DMS153 (cell line): ENCODE results near the gene BCR.

ENCODE experiments used
- DNase-seq: peaks from one replicate; lab custom pipeline; 2025; lab: John Stamatoyannopoulos, UW

The BCR gene

DNA sequence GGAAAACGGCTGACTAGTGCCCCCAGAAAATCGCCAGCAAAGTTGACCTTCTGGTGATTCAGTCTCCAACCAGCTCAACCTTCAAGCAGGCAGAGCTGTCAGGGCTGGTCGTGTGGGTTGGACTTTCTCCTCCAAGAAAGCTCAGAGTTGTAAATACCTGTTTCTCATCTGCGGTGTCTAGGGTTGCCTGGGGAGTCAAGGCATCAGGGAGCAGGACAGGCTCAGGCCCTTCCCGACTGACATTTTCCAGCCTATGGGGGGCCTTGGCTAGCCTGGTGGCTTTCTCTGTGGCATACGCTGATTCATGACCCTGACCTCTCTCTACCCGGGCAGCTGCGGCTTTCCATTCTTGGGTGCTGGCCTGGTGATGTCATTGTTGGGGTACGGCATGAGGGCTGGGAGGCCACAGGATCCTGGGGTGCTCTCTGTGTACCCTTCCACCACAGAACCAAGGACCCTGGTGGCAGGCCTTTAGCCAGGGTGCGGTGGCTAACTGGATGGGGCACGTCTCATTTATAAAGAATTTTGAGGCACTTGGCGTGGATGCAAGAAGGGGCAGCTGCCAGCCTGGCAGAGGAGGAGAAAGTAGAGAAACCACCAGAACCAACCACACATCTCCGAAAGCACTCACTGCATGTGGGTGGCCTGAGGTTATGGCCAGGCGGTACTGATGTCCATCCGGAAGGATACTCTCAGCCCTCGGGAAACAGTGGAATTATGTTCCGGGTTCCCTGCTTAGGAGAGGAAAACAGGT is 64.9 kb downstream of the BCR start:
- DNase-seq, result no peak

DNA sequence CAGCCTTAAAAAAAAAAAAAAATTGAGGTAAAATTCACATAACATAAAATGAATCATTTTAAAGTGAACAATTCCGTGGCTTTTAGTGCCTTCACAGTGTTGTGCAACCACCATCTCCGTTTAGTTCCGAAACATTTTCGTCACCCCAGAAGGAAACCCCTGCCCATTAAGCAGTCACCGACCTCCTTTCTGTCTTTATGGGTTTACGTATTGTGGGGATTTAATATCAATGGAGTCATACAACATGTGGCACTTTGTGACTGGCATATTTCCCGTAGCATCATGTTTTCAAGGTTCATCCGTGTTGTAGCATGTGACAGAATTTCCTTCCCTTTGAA is 65.5 kb downstream of the BCR start:
- no peak for DNase-seq

DNA sequence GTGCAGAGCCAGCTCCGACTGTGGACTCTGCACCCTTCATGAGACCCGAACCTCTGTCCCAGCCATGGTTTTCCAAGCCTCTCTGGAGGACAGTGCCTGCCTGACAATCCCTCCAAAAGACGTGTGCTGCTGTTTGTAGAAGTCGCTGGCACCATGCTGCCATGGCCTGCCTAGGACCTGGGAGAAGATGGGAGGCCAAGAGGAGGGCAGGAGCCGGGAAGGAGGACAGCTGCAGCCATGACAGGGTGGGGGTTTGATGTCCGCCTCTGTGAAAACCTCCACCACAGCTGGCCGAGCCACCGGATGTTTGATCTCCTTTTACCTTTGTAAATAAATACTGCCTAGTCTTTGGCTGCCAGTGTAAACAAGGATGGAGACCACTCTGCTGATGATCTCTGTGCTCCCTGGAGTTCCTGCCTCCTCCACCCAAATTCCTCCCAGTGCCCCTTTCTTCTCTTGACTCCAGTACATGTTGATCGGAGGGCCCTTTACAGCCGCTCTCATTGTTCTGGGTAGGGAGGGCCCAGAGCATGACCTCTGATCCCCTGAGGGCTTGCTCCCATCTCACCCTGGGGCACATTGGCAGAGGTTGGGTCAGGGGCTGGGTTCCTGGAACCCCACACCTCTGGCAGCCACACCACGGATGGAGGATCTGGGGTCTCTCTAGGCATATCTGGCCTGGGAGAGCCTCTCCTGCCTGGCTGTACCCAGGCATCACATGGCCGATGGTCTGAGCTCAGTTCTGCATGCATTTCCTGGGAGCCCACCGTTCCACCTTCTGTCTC is 66.9 kb downstream of the BCR start:
- DNase-seq, result peak; percentile 84

DNA sequence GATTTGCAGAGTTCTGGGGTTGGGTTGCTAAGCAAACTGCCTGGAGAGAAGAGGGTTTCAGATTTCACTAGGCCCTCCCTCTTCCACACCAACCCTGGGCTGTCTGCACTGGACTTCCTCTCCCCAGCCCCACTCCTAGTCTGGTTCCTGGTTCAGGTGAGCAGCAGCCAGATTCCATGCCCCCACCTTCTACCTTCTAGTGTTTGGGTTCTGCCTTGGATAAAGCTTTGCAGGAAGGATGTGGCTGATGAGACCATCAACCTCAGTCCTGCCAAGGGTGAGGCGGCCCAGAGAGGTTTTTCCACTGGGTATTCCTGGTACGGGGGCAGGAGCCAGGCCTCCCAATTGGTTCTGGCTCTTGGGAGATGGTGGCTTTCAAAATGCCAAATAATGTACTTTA is 68.3 kb downstream of the BCR start:
- DNase-seq, result peak; percentile 82

DNA sequence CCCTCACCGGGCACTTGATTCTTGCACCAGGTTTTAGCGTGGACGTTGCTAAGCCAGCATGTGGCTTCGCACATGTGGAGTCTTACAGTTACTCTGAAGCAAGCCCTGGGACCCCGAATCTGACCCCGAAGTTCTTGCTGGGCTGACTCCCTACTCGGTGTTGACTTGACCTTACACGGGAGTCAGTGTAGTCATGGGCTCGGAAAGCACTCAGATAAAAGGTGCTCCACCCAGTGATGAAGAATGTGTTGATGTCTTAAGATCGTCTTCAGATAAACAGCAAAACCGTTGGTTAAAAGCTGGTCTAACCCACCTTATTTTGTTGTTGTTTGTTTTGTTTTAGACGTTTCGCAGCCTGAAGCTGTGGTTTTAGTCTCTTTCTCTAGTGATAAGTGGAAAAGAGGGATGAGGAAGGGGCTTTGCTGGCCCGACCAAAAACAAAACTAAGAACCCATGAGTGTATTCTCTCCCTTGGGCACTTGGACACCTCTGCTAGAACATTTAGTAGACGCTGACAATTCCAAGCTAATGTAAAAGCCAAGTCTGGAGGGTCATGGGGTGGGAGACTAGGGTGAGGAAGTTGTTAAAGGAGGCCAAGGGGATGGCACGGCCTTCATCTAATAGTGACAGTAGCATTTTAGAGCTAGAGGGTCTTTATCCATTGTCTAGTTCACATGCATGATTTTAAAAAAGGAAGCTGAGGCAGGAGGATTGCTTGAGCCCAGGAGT is 69.9 kb downstream of the BCR start:
- no peak for DNase-seq

DNA sequence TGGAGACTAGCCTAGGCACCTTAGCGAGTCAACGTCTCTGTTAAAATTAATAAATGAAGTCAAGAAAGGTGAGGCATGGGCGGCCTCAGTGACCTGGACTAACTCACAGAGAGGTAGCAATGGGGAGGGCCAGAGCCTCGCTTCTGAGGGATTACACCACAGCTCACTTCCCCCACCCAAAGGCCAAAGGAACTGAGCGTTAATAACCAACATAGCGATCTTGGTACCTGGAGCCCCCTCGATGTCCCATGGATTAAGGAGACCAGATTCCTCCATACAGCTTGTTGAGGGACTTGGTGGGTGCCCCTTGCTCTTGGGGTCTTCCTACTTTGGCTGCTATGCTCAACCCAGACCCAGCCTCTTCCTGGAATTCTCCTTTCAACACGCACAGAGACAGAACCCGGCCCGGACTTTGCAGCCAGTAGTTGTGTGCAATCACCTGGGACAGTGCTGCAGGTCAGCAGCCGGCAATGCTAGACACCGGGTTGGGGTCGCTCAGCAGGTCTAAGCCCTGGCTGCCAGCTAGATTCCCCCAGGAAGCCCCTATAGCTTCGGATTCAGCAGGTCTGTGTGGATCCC is 70.6 kb downstream of the BCR start:
- DNase-seq, result no peak

DNA sequence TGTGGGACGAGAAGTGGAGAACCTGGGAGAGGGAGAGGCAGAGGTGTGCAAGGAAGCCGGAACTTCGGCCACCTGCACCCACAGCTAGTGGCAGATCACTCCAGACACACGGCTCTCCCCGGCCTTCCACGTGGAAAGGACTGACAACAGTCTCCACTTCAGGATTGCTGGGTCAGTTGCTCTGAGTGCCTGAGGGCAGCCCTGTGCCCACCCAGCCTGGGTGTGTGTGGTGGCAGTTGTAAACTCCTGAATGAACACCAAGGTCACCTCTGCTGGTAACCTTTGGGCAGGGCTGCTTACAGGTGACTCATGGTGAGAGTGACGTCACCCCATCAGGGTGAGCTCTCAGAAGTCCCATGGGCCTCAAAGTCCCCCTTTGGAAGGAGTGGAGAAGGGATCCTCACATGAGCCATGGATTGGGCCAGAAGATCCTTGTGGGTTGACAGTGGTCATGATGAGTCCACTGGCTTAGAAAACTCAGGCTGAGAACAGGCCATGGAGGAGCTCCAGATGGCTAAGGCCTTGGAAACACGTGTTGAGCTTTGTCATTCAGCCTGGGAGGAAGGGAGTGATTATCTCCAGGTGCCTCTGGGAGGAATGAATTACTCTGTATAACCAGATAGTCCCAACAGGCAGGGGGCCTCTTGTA is 71.3 kb downstream of the BCR start:
- DNase-seq, result no peak

DNA sequence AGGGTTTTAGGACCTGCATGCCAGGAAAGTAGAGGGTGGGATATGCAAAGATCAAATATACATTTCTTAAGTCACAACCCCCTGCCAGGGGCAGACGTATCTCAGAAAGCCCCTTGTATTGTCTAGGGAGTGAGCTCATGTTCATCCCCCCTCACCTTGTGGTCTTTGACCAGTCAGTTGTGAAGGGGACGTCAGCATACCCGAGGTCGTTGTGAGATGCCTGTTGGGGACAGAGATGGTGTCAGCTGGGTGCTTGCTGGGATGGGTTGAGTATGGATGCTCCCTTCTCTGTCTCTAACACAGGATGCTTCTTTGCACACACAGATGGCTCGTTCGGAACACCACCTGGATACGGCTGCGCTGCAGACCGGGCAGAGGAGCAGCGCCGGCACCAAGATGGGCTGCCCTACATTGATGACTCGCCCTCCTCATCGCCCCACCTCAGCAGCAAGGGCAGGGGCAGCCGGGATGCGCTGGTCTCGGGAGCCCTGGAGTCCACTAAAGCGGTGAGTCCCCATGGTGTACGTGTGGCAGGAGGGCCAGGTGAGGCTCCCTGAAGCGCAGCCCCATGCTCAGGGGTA is 73.3 kb downstream of the BCR start:
- DNase-seq, result no peak

DNA sequence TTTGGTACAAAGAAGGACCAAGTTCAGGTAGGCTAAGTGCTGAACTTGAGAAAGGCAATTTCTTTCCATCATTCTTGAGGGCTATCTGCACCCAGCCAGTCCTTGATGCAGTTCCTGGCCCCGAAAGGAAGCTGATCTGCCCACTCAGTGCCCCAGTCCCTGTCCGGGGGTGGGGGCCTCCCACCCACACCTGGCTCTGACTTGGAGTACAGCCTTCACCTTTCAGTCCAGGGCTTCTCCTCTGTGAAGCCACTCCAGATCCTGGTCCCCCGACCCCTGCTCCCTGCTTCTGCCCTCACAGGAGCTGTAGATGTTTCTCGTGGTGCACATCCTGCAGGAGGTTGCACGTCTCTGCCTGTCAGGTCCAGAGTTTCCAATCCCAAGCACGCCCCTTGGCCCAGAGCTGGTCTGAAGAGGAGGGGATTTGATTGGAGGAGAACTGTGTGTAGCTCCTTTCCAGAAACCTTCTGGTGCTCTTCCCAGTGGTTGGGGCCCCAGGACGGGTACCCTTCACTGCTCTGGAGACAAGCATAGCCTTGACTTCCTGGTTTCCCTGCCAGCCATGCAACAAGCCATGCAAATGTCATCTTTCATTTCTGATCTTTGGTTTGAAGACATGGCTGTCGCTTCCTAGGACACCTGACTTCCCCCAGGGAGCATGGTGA is 75.3 kb downstream of the BCR start:
- no peak for DNase-seq

DNA sequence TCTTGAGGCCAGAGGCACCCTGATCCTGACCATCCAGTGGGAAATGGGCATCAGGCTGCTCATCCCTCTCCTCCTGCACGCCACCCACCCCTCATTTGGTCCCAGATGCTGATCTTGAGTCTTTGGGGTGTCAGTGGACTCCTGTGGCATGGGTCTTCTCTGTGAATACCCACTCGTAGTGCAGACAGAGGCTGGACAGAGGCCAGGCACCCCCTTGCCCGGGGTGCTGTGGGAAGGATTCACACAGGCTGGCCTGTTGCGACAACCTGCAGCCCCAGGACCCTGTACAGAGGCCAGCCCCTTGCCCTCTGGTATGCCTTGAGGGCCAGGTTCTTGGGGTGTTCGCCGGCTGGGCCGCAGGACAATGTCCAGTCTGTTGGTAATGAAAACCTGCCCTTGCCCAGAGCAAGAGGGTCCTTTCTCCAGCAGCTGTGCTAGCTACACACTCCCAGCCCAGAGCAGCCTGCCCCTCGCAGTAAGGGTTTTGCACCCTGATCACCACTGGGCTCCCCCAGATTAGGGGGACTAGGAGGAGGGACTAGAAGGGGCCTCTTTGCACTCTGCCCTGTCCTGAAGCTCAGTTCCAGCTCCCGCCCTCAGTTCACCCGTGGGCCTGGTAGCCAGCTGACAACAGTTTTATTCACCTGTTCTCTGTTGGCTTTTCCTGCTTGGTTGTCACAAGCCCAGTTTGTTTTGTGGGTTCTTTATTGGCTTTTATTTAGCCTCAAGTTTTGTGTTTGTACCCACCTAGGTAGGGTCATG is 76.0 kb downstream of the BCR start:
- DNase-seq, result no peak

DNA sequence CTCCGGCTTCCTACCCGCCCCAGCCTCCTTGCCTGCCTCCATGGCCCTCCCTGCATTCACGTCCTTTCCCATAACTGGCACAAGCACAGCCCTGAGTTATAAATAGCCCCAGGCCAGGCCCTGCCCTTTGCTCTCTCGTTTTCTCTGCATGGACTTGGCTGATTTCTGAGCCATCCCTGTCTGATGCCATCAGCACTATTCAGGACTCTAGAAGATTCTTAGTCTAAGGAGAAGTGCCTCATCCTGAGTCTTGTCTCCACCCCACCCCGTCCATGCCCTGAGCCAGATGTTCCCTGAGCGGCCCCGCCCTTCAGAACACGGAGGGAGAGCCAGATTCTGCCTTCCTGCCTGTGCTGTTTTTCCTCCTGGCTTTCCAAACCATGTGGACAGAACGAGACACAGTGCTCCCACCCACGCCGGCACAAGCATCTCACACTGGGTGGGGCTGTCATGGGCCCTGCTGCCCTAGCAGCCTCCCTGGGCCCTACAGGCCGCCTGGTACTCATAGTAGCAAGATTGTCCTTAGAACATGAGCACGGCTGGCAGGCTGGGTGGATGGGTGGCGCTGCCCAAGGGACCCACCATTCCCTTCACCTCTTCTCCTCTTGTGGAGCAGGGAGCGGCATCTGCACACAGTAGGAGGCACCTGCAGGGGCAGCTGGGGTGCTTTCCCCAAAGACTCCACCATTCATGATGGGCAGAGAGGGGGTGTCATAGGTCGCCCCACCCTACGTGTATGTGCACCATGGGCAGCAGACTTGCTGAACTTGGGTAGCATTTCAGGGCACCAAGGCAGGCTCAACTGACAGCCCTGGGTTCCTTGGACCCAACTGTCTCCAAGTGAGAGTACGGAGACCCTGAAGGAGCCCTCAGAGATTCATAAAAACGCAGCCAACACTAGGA is 76.9 kb downstream of the BCR start:
- DNase-seq, result no peak

DNA sequence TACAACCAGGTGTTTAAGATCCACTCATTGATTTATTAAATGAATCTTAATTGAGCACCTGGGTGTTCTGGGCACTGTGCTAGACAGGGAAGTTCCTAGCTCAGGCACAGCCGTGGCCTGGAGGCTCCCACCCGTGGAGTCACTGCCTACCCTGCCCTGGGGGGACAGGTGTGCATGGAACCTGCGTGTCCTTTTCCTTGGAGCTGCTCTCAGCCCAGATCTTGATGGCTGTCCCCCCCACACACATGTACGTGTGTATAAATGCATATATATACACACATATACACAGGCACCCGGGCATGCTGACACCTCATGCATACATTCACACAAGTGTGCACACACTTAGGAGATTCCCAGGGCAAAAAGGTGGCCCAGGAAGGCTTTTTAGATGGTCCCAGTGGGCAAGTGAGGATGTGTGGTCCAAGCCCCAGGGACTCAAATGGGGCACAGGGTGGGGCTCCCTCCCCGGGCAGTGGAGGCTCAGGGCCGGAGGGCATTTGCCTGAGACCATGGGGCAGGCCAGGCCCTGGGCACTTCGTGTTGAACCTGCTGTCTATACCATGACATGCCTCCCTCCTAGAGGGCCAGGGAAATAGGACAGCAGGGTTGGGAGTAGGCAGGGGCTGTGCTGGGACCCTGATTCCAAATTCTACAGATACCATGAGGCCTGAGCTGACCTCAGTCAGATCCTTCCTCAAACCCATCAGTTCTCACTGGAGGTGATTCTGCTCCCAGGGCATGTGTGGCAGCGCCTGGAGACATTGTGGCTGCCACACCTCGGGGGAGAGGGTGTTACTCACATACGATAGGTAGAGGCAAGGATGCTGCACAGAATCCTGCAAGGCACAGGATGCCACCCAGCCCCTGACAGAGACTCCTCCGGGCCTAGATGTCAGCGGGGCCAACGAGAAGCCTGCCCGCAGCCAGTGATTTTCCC is 77.8 kb downstream of the BCR start:
- DNase-seq, result no peak

DNA sequence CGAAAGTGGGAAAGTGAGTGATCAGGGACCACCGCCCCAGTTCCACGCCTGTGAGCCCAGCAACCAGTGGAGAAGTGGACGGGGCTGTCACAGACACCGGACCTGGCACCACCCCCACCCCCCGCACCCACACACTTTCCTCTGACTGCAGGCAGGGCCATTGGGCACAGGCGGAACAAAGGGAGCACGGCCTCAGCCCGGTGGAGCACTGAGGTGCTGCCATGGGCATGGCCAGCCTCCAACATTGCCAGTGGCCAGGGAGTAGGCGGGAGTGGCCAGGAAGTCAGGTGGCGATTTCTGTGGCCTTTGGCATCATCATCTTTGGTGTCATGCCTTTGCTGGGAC is 78.5 kb downstream of the BCR start:
- DNase-seq, result no peak

DNA sequence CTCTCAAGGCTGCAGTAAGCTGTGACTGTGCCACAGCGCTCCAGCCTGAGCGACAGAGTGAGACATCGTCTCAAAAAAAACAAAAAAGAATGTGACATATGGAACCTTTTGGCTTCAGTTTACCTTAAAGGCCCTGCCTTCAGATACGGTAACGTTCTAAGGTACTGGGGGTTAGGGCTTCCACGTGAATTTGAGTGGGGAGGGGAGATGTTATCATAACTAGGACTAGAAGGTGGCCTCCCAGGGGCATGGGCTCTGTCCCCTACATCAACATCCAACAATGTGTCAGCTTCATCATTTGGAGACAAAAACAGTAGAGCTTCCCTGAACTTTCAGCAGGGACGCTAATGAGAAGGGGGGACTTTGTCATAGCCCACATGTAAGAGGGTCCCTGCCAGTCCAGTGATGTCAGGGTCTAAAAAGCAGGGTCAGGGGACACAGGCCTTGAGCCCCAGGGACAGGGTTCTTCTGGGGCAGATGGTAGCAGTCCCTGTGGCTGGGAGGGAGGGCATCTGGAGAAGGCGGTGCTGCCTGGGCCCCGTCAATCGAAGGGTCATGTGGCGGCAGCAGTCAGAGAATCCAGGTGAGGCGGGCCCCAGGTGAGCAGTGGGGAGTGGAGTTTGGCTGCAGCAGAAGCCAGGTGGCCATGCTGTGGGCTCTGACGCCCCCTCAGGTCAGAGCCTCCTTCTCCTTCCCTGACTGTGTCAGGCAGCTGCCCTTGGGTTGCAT is 79.8 kb downstream of the BCR start:
- no peak for DNase-seq

DNA sequence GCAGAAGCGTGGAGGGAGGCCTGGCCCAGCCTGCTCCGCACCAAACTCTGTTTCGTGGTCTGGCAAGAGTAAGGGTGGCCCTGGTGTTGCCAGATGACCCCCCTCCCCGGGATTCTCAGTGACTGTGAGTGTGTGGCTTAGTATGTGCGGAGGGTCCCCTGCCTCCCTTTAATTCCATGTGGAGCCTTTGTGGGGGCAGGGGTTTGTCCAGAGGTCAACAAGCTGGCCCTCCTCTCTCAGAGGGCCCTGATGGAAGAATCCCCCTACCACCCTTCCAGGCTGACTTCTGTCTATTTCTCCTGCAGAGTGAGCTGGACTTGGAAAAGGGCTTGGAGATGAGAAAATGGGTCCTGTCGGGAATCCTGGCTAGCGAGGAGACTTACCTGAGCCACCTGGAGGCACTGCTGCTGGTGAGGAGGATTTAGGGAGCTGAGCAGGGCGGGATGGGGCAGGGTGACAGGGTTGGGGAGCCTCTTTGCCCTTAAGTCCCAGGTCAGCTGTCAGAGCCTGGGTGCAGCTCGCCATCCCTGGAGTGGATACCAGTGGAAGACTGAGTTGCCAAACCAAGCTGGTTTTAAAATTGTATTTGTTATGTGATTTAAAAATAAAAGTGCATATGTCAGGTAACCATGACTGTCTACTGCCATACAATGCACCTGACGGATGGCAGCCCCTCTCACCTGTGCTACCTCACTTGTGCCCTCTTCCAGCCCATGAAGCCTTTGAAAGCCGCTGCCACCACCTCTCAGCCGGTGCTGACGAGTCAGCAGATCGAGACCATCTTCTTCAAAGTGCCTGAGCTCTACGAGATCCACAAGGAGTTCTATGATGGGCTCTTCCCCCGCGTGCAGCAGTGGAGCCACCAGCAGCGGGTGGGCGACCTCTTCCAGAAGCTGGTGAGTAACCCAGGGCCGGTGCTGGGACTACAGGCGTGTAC is 80.6 kb downstream of the BCR start:
- no peak for DNase-seq

DNA sequence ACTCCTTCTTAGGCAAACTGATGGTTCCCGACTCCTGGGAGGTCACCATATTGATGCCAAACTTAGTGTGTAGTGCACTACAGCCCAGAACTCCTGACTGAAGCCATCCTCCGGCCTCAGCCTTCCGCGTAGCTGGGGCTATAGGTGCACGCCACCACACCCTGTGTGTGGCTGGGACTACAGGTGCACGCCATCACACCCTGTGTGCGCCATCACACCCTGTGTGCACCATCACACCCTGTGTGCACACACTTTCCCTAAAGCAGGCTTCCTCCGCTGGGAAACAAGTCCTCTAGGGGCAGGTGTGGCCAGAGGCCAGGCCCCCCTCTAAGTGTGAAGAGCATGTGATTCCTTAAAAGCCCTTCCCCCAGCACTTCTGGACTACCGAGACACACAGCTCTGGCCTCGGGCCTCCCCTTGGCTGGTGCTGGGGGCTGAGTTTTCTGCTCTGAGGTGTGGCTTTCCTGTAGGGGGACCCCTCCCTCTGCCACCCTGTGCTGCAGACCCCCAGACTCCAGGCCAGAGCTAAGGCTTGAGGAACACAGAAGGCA is 81.7 kb downstream of the BCR start:
- DNase-seq, result no peak
